IgD-negative memory B cell (primary cell): ENCODE data around the gene FTSJ3. TPM values are rescaled to one million over a fixed set of nuclear protein-coding genes. Genes with fewer than 3 reads are reported as not detected.
"Not testable (repeated sequence)": the region's sequence is repeated elsewhere in the genome, so short reads cannot be mapped to it uniquely, and the experiment has no call there.

Experiments used
- H3K27ac Mint-ChIP-seq, 3 donors: one replicate each; pipeline ENCODE4 v1.8.0; 2020 to 2022; ENCODE audit warnings: mild to moderate bottlenecking in 3 of 3, mixed read lengths in 3 of 3, moderate library complexity in 1 of 3
- H3K27me3 Mint-ChIP-seq: one replicate; pipeline ENCODE4 v1.8.0; 2021; ENCODE audit warnings: mixed read lengths
- H3K36me3 Mint-ChIP-seq: one replicate; pipeline ENCODE4 v1.8.0; 2020; ENCODE audit warnings: mild to moderate bottlenecking, mixed read lengths
- H3K4me1 Mint-ChIP-seq, 3 donors: one replicate each; pipeline ENCODE4 v1.8.0; 2020 to 2022; ENCODE audit warnings: mixed read lengths in 3 of 3, mild to moderate bottlenecking in 1 of 3
- H3K4me3 Mint-ChIP-seq, 4 donors: one replicate each; pipeline ENCODE4 v1.8.0; 2020 to 2022; ENCODE audit warnings: mild to moderate bottlenecking in 4 of 4, mixed read lengths in 4 of 4, moderate library complexity in 3 of 4
- H3K9me3 Mint-ChIP-seq, 3 donors: one replicate each; pipeline ENCODE4 v1.8.0; 2020 to 2021; ENCODE audit warnings: mixed read lengths in 3 of 3, mild to moderate bottlenecking in 1 of 3
- polyA plus RNA-seq: library from polyadenylated mRNA; unstranded; fragments of 300-500 nt; fragmentation: Illumina TruSeq; gene quantifications from one replicate; pipeline ENCODE4 v1.2.3, GENCODE V29; 2021

The FTSJ3 gene
- 28.7 TPM for polyA plus RNA-seq

- no peaks in the 10 kb centered on the region for H3K27me3 Mint-ChIP-seq
- H3K4me3 Mint-ChIP-seq: peak within 1 kb of the TSS; percentile 95 to 100 (median 100)
- H3K27ac Mint-ChIP-seq: peak within 1 kb of the TSS; percentile 92 to 100 (median 99)
- peaks cover 23 to 40% (median 36%) of the 10 kb centered on the region in 3 donors for H3K4me1 Mint-ChIP-seq
- peaks cover 1% of the 10 kb centered on the region for H3K36me3 Mint-ChIP-seq
- no peaks in the 10 kb centered on the region for H3K9me3 Mint-ChIP-seq
Observed at GRCh38 chr17:63827002-63827800, at the start of gene FTSJ3, which contains the start of gene PSMC5. FTSJ3 (minus strand) TSS chr17:63827663; CDS start chr17:63826902, 761 bp downstream. PSMC5 (plus strand) TSS chr17:63827431; CDS start chr17:63827491, 60 bp downstream.

- not testable (repeated sequence) for H3K27me3 Mint-ChIP-seq, H3K4me3 Mint-ChIP-seq, H3K36me3 Mint-ChIP-seq, H3K9me3 Mint-ChIP-seq, H3K27ac Mint-ChIP-seq
- H3K4me1 Mint-ChIP-seq: peaks cover 10 to 12% (median 12%) of the 10 kb centered on the region in 3 donors
Observed at GRCh38 chr17:63874693-63875092, 47.2 kb upstream of the FTSJ3 start.

GRCh38 chr17:63874061-63874626 is 46.7 kb upstream of the FTSJ3 start:
- not testable (repeated sequence) for H3K27ac Mint-ChIP-seq, H3K36me3 Mint-ChIP-seq, H3K27me3 Mint-ChIP-seq, H3K9me3 Mint-ChIP-seq
- Mint-ChIP-seq H3K4me3 (peak overlapping the region in 2 of 4 donors; percentile 54 to 81), H3K4me1 (peaks cover 6 to 10% (median 10%) of the 10 kb centered on the region in 3 donors)

GRCh38 chr17:63873577-63873976 is 46.1 kb upstream of the FTSJ3 start, which contains the start of gene CSH2:
CSH2 (minus strand) TSS chr17:63873677; CDS start chr17:63873614, 63 bp downstream.
- H3K4me3 Mint-ChIP-seq: peak within 1 kb of the TSS in 2 of 4 donors; percentile 54 to 81
- H3K27ac Mint-ChIP-seq, H3K9me3 Mint-ChIP-seq, H3K4me1 Mint-ChIP-seq, H3K36me3 Mint-ChIP-seq, H3K27me3 Mint-ChIP-seq: not testable (repeated sequence)

GRCh38 chr17:63871646-63872365 is 44.3 kb upstream of the FTSJ3 start:
- H3K4me1 Mint-ChIP-seq, H3K4me3 Mint-ChIP-seq, H3K27ac Mint-ChIP-seq, H3K27me3 Mint-ChIP-seq, H3K36me3 Mint-ChIP-seq, H3K9me3 Mint-ChIP-seq: not testable (repeated sequence)

GRCh38 chr17:63870292-63870665 is 42.8 kb upstream of the FTSJ3 start:
- H3K9me3 Mint-ChIP-seq, H3K27me3 Mint-ChIP-seq, H3K27ac Mint-ChIP-seq, H3K4me1 Mint-ChIP-seq, H3K4me3 Mint-ChIP-seq, H3K36me3 Mint-ChIP-seq: not testable (repeated sequence)

- H3K9me3 Mint-ChIP-seq, H3K36me3 Mint-ChIP-seq, H3K27ac Mint-ChIP-seq, H3K27me3 Mint-ChIP-seq, H3K4me3 Mint-ChIP-seq, H3K4me1 Mint-ChIP-seq: not testable (repeated sequence)
Observed at GRCh38 chr17:63869491-63870291, 42.2 kb upstream of the FTSJ3 start.

GRCh38 chr17:63866625-63867024 is 39.2 kb upstream of the FTSJ3 start:
- peak overlapping the region in 1 of 3 donors; percentile 31 for H3K27ac Mint-ChIP-seq
- H3K27me3 Mint-ChIP-seq, H3K9me3 Mint-ChIP-seq, H3K4me1 Mint-ChIP-seq, H3K4me3 Mint-ChIP-seq, H3K36me3 Mint-ChIP-seq: not testable (repeated sequence)

GRCh38 chr17:63859257-63859656 is 31.8 kb upstream of the FTSJ3 start:
- Mint-ChIP-seq H3K4me3 (no peak overlapping the region), H3K36me3 (no peaks in the 10 kb centered on the region), H3K4me1 (peaks cover 0 to 1% (median 0%) of the 10 kb centered on the region in 3 donors), H3K27ac (no peak overlapping the region), H3K9me3 (no peaks in the 10 kb centered on the region), H3K27me3 (no peaks in the 10 kb centered on the region)

GRCh38 chr17:63856425-63856824 is 29.0 kb upstream of the FTSJ3 start:
- H3K4me1 Mint-ChIP-seq, H3K27ac Mint-ChIP-seq, H3K4me3 Mint-ChIP-seq, H3K36me3 Mint-ChIP-seq, H3K9me3 Mint-ChIP-seq, H3K27me3 Mint-ChIP-seq: not testable (repeated sequence)

- Mint-ChIP-seq H3K27me3 (no peaks in the 10 kb centered on the region), H3K27ac (no peak overlapping the region), H3K4me3 (no peak overlapping the region), H3K4me1 (no peaks in the 10 kb centered on the region), H3K36me3 (no peaks in the 10 kb centered on the region), H3K9me3 (no peaks in the 10 kb centered on the region)
Observed at GRCh38 chr17:63855185-63855584, 27.7 kb upstream of the FTSJ3 start.

- H3K27me3 Mint-ChIP-seq: no peaks in the 10 kb centered on the region
- H3K9me3 Mint-ChIP-seq: no peaks in the 10 kb centered on the region
- no peak overlapping the region for H3K4me3 Mint-ChIP-seq
- no peaks in the 10 kb centered on the region for H3K36me3 Mint-ChIP-seq
- no peak overlapping the region for H3K27ac Mint-ChIP-seq
- peaks cover 0 to under 1% (median 0%) of the 10 kb centered on the region in 3 donors for H3K4me1 Mint-ChIP-seq
Observed at GRCh38 chr17:63854709-63855108, 27.2 kb upstream of the FTSJ3 start.

GRCh38 chr17:63853260-63853659 is 25.8 kb upstream of the FTSJ3 start:
- Mint-ChIP-seq H3K4me3 (no peak overlapping the region), H3K4me1 (peaks cover 5 to 8% (median 5%) of the 10 kb centered on the region in 3 donors), H3K27ac (no peak overlapping the region), H3K36me3 (no peaks in the 10 kb centered on the region), H3K27me3 (no peaks in the 10 kb centered on the region), H3K9me3 (no peaks in the 10 kb centered on the region)

- H3K27me3 Mint-ChIP-seq: no peaks in the 10 kb centered on the region
- no peaks in the 10 kb centered on the region for H3K9me3 Mint-ChIP-seq
- H3K4me1 Mint-ChIP-seq: peaks cover 8 to 21% (median 10%) of the 10 kb centered on the region in 3 donors
- no peak overlapping the region for H3K4me3 Mint-ChIP-seq
- no peaks in the 10 kb centered on the region for H3K36me3 Mint-ChIP-seq
- H3K27ac Mint-ChIP-seq: no peak overlapping the region
Observed at GRCh38 chr17:63850401-63850800, 22.9 kb upstream of the FTSJ3 start.
